IMR-90 (cell line): ENCODE data around the gene ZFP36L2.

Experiments
- BHLHE40 ChIP-seq: fragments of 150-350 bp; IDR thresholded peaks from 2 replicates; pipeline ENCODE4 v1.6.1; 2016; ENCODE audit warnings: mild to moderate bottlenecking, low read depth, low read length
- CHD1 ChIP-seq: IDR thresholded peaks from 2 replicates; pipeline ENCODE4 v1.6.1; 2012; ENCODE audit warnings: low read depth, low read length, improper control_type of control experiment
- MAFK ChIP-seq: IDR thresholded peaks from 2 replicates; pipeline ENCODE4 v1.6.1; 2012; ENCODE audit warnings: low read depth, low read length, improper control_type of control experiment
- MXI1 ChIP-seq: IDR thresholded peaks from 2 replicates; pipeline ENCODE4 v1.6.1; 2012; ENCODE audit warnings: low read depth, mild to moderate bottlenecking, low read length, moderate library complexity, borderline replicate concordance
- POLR2A ChIP-seq: IDR thresholded peaks from 2 replicates; pipeline ENCODE4 v1.6.1; 2012; ENCODE audit warnings: mild to moderate bottlenecking, low read depth, low read length
- RAD21 ChIP-seq: IDR thresholded peaks from 2 replicates; pipeline ENCODE4 v1.6.1; 2012; ENCODE audit warnings: low read length, improper control_type of control experiment
- RCOR1 ChIP-seq: IDR thresholded peaks from 2 replicates; pipeline ENCODE4 v1.6.1; 2012; ENCODE audit warnings: mild to moderate bottlenecking, low read length, improper control_type of control experiment; ENCODE audit not compliant: insufficient replicate concordance
- SMC3 ChIP-seq: fragments of 150-350 bp; IDR thresholded peaks from 2 replicates; pipeline ENCODE4 v1.6.1; 2016; ENCODE audit warnings: low read depth, mild to moderate bottlenecking, antibody characterized with exemption, low read length, moderate library complexity
- TF ChIP-seq, protein P1 (sequence below): conservative IDR thresholded peaks from 2 replicates; pipeline ENCODE4 v1.5.1; 2012; ENCODE audit warnings: mild to moderate bottlenecking, low read depth, low read length, improper control_type of control experiment
- TF ChIP-seq, protein P2 (sequence below): fragments of 150-350 bp; IDR thresholded peaks from 2 replicates; pipeline ENCODE4 v1.6.1; 2017; ENCODE audit warnings: mild to moderate bottlenecking, antibody characterized with exemption, low read length, low read depth
- TF ChIP-seq, protein P3 (sequence below): fragments of 150-350 bp; IDR thresholded peaks from 2 replicates; pipeline ENCODE4 v1.6.1; 2016; ENCODE audit warnings: low read depth, mild to moderate bottlenecking, low read length, moderate library complexity, borderline replicate concordance

DNA sequence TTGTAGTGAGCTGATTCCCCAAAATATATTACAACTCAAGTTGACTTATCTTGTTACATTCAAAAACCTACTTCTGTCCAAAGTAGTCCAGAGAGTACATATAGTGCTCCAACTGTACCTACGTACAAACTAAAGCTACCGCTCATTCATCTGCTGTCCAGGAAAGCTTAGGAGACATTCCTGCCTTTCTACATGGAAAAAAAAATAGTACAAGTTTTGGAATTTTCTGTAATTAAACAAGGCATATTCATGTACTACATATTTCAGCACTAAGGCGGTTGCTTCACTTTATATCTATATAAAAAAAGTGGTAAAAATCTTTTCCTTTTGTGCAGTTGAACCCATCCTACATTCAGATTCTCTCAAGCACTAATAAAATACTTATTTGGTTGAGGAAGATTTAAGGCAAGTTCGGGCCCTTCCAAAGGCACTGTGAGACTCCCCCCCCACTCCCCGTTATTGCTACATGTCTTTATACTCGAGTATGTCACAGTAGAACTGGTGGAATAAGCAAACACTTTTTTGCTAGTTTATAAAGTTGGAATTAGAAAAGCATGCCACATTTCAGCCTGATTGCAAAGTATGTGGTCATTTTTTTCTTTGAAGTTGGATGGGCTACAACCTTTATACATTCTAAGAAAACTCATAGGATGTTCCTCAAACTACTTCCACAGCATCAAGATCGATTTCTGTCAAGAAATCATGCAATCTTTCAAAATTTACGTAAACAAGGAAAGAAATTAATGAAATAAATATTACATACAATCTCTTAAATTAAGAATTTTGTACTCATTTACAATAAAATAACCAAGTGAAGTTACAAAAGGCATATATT lies 3.7 kb downstream of the ZFP36L2 start:
- TF ChIP-seq, protein P1, sequence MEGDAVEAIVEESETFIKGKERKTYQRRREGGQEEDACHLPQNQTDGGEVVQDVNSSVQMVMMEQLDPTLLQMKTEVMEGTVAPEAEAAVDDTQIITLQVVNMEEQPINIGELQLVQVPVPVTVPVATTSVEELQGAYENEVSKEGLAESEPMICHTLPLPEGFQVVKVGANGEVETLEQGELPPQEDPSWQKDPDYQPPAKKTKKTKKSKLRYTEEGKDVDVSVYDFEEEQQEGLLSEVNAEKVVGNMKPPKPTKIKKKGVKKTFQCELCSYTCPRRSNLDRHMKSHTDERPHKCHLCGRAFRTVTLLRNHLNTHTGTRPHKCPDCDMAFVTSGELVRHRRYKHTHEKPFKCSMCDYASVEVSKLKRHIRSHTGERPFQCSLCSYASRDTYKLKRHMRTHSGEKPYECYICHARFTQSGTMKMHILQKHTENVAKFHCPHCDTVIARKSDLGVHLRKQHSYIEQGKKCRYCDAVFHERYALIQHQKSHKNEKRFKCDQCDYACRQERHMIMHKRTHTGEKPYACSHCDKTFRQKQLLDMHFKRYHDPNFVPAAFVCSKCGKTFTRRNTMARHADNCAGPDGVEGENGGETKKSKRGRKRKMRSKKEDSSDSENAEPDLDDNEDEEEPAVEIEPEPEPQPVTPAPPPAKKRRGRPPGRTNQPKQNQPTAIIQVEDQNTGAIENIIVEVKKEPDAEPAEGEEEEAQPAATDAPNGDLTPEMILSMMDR: no peak
- no peak for TF ChIP-seq POLR2A
- TF ChIP-seq MAFK: no peak
- TF ChIP-seq RCOR1: no peak
- TF ChIP-seq, protein P2, sequence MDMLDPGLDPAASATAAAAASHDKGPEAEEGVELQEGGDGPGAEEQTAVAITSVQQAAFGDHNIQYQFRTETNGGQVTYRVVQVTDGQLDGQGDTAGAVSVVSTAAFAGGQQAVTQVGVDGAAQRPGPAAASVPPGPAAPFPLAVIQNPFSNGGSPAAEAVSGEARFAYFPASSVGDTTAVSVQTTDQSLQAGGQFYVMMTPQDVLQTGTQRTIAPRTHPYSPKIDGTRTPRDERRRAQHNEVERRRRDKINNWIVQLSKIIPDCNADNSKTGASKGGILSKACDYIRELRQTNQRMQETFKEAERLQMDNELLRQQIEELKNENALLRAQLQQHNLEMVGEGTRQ: no peak
- TF ChIP-seq MXI1: no peak
- peak; percentile 45; the same call in 1 of the 2 replicates for TF ChIP-seq CHD1
- no peak for TF ChIP-seq SMC3
- no peak for TF ChIP-seq RAD21
- TF ChIP-seq, protein P3, sequence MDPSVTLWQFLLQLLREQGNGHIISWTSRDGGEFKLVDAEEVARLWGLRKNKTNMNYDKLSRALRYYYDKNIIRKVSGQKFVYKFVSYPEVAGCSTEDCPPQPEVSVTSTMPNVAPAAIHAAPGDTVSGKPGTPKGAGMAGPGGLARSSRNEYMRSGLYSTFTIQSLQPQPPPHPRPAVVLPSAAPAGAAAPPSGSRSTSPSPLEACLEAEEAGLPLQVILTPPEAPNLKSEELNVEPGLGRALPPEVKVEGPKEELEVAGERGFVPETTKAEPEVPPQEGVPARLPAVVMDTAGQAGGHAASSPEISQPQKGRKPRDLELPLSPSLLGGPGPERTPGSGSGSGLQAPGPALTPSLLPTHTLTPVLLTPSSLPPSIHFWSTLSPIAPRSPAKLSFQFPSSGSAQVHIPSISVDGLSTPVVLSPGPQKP: no peak
- TF ChIP-seq BHLHE40: no peak
